Smooth muscle cell (in vitro differentiated cells): Measurements from ENCODE around the gene SIL1. TPM values are rescaled to one million over a fixed set of nuclear protein-coding genes. Genes with fewer than 3 reads are reported as not detected.
"Not testable (repeated sequence)": the region's sequence is repeated elsewhere in the genome, so short reads cannot be mapped to it uniquely, and the experiment has no call there.

Experiments
- DNase-seq: peaks from one replicate; lab custom pipeline; 2025; ENCODE audit not compliant: unreplicated experiment; lab: John Stamatoyannopoulos, UW
- H2AFZ ChIP-seq: fragments of 200-600 bp; sonication (generic); 2 replicates; pipeline ENCODE4 v1.6.0; 2016; ENCODE audit warnings: antibody characterized with exemption, low read depth, mild to moderate bottlenecking
- H3F3A ChIP-seq: fragments of 200-600 bp; sonication (generic); 2 replicates; pipeline ENCODE4 v1.6.0; 2017; ENCODE audit warnings: antibody characterized with exemption, low read depth
- H3K27ac ChIP-seq: fragments of 200-600 bp; sonication (generic); 2 replicates; pipeline ENCODE4 v1.5.1; 2016; ENCODE audit warnings: low read depth, mild to moderate bottlenecking
- H3K27me3 ChIP-seq: fragments of 200-600 bp; sonication (generic); 2 replicates; pipeline ENCODE4 v1.6.1; 2016; ENCODE audit warnings: low read depth, mild to moderate bottlenecking
- H3K36me3 ChIP-seq: fragments of 200-600 bp; sonication (generic); 2 replicates; pipeline ENCODE4 v1.5.1; 2016; ENCODE audit warnings: low read depth
- H3K4me1 ChIP-seq: fragments of 200-600 bp; sonication (generic); 2 replicates; pipeline ENCODE4 v1.5.1; 2016; ENCODE audit warnings: low read depth
- H3K4me2 ChIP-seq: fragments of 200-600 bp; sonication (generic); 2 replicates; pipeline ENCODE4 v1.6.0; 2016; ENCODE audit warnings: mild to moderate bottlenecking
- H3K4me3 ChIP-seq: fragments of 200-600 bp; sonication (generic); 2 replicates; pipeline ENCODE4 v1.5.1; 2016; ENCODE audit warnings: mild to moderate bottlenecking
- H3K79me2 ChIP-seq: fragments of 200-600 bp; sonication (generic); 2 replicates; pipeline ENCODE4 v1.6.0; 2016; ENCODE audit warnings: low read depth, mild to moderate bottlenecking
- H3K9ac ChIP-seq: fragments of 200-600 bp; sonication (generic); 2 replicates; pipeline ENCODE4 v1.6.0; 2016; ENCODE audit warnings: low read depth
- H3K9me3 ChIP-seq: fragments of 200-600 bp; sonication (generic); replicated peaks from 2 replicates; pipeline ENCODE4 v1.5.1; 2016; ENCODE audit warnings: low read depth
- H4K20me1 ChIP-seq: fragments of 200-600 bp; sonication (generic); 2 replicates; pipeline ENCODE4 v1.6.0; 2016; ENCODE audit warnings: low read depth
- WGBS: methylation state at CpG from one replicate; pipeline ENCODE4 v1.1.7; 2016; ENCODE audit warnings: low lambda C conversion rate; 5-methylcytosine and 5-hydroxymethylcytosine counted together
- polyA plus RNA-seq: library from polyadenylated mRNA; unstranded; fragments of >200 nt; fragmentation: Nextera tagmentation; extraction: Ambion mirVana; gene quantifications from 2 replicates; pipeline ENCODE4 v1.2.1, GENCODE V29; 2016
- total RNA-seq: library from RNA; depleted of rRNA; stranded (reverse); fragments of >200 nt; gene quantifications from 2 replicates; pipeline ENCODE4 v1.2.3, GENCODE V29; 2014
- TF ChIP-seq, protein P1 (sequence below): fragments of 200-600 bp; sonication (generic); IDR thresholded peaks from 2 replicates; pipeline ENCODE4 v1.5.1; 2017; ENCODE audit warnings: borderline replicate concordance, mild to moderate bottlenecking, antibody characterized with exemption; ENCODE audit not compliant: insufficient read depth, poor library complexity, severe bottlenecking

SIL1 gene
- total and polyA plus RNA-seq, 2 experiments from 2014 or later = 45.5 to 119 TPM

DNA sequence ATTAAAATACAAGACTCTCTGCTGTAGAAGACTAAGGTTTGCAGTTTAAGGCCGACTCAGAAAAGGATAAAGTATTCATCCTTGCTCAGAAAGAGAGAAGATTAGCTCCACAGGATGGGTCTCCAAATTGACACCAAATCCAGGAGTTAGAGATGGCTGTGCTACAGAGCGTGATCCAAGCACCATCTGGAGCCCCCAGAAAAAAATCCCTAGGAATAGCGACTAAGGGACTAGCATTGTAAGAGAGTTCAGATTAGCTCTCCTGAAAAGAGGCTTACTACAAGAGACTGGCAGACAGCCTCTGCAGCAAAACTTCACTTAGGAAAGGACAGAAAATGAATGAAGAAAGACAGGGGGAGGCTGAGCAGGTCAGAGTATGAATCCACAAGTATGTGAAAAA lies 3.7 kb downstream of the SIL1 start:
- Histone ChIP-seq H3K9ac (no peak overlapping the region), H2AFZ (no peak overlapping the region), H3K4me1 (peaks cover 13% of the 10 kb centered on the region), H3K4me3 (no peak overlapping the region), H3F3A (peaks cover 4% of the 10 kb centered on the region), H3K27me3 (no peaks in the 10 kb centered on the region), H4K20me1 (no peaks in the 10 kb centered on the region), H3K27ac (no peak overlapping the region), H3K36me3 (no peaks in the 10 kb centered on the region), H3K9me3 (no peaks in the 10 kb centered on the region), H3K4me2 (no peak overlapping the region), H3K79me2 (peaks cover 17% of the 10 kb centered on the region)
- WGBS = 94% methylated on average over 3 of the region's 3 CpGs
- TF ChIP-seq, protein P1, sequence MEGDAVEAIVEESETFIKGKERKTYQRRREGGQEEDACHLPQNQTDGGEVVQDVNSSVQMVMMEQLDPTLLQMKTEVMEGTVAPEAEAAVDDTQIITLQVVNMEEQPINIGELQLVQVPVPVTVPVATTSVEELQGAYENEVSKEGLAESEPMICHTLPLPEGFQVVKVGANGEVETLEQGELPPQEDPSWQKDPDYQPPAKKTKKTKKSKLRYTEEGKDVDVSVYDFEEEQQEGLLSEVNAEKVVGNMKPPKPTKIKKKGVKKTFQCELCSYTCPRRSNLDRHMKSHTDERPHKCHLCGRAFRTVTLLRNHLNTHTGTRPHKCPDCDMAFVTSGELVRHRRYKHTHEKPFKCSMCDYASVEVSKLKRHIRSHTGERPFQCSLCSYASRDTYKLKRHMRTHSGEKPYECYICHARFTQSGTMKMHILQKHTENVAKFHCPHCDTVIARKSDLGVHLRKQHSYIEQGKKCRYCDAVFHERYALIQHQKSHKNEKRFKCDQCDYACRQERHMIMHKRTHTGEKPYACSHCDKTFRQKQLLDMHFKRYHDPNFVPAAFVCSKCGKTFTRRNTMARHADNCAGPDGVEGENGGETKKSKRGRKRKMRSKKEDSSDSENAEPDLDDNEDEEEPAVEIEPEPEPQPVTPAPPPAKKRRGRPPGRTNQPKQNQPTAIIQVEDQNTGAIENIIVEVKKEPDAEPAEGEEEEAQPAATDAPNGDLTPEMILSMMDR = no peak
- DNase-seq = no peak

DNA sequence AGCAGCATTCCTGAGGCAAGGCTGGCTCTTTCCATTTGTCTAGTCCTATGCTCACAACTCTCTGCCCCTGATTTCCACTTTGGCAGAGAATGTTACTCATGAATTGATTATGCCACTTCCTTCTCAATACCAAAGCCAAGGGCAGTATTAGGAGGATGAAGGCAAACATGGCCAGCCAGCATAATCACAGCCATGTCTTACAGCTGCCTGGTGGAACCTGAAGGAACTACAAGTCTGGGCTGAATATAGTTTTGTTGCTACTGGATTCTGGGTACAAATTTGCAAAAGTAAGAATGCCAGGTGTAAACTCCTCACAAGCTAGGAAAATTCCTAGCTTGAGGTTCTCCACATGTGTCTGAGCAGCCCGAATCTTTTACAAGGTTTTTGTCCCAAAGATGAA lies 4.2 kb downstream of the SIL1 start:
- WGBS = 89% methylated on average over 1 of the region's 1 CpG
- TF ChIP-seq, protein P1 = peak; percentile 14

DNA sequence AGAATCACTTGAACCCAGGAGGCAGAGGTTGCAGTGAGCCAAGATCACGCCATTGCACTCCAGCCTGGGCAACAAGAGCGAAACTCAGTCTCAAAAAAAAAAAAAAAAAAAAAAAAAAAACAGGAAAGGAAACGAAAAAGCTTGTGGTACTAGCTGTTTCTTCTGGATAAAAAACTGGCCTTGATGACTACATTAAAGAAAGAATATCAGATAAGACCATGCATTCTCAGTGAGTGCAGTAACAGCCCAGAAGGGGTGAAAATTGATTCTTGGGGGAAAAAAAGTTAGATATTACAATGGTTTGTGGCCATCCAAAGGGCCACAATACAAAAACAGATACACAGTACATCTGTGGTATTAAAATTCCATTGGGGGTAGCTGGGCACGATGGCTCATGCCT lies 5.3 kb downstream of the SIL1 start:
- not testable (repeated sequence) for H3K27me3 ChIP-seq, H3K36me3 ChIP-seq, H3K4me1 ChIP-seq, DNase-seq, H3K4me2 ChIP-seq, H4K20me1 ChIP-seq, H2AFZ ChIP-seq, H3K9me3 ChIP-seq, H3K27ac ChIP-seq, H3K4me3 ChIP-seq, H3K9ac ChIP-seq, H3F3A ChIP-seq
- peaks cover 16% of the 10 kb centered on the region for H3K79me2 ChIP-seq
- WGBS = 88% methylated on average over 4 of the region's 4 CpGs

More for the DNA sequence above, 4.2 kb downstream of the SIL1 start:
- Histone ChIP-seq H3K9me3 (no peaks in the 10 kb centered on the region), H3K4me1 (peaks cover 13% of the 10 kb centered on the region), H3K27ac (no peak overlapping the region), H3K27me3 (no peaks in the 10 kb centered on the region), H3K36me3 (no peaks in the 10 kb centered on the region), H3K79me2 (peaks cover 17% of the 10 kb centered on the region), H2AFZ (no peak overlapping the region), H4K20me1 (no peaks in the 10 kb centered on the region), H3K4me2 (no peak overlapping the region), H3K4me3 (no peak overlapping the region), H3K9ac (no peak overlapping the region), H3F3A (peaks cover 4% of the 10 kb centered on the region)
- DNase-seq = no peak

DNA sequence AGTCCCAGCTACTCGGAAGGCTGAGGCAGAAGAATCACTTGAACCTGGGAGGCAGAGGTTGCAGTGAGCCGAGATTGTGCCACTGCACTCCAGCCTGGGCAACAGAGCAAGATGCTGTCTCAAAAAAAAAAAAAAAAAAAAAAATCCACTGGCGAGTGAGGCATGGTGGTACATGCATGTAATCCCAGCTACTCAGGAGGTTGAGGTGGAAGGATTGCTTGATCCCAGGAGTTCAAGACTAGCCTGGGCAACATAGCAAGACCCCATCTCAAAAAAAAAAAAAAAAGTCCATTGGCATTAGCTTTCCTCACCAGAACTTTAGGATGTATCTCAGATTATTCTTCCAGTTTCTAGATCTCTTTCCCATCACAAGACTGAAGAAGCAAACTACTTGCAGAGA lies 6.2 kb downstream of the SIL1 start:
- not testable (repeated sequence) for H3K4me3 ChIP-seq, H2AFZ ChIP-seq, H3K9me3 ChIP-seq, H3K36me3 ChIP-seq, H3K4me1 ChIP-seq, H3K4me2 ChIP-seq, H3K9ac ChIP-seq, H3K79me2 ChIP-seq, H3K27me3 ChIP-seq, DNase-seq, H3F3A ChIP-seq, H4K20me1 ChIP-seq, H3K27ac ChIP-seq
- 94% methylated on average over 3 of the region's 3 CpGs for WGBS

DNA sequence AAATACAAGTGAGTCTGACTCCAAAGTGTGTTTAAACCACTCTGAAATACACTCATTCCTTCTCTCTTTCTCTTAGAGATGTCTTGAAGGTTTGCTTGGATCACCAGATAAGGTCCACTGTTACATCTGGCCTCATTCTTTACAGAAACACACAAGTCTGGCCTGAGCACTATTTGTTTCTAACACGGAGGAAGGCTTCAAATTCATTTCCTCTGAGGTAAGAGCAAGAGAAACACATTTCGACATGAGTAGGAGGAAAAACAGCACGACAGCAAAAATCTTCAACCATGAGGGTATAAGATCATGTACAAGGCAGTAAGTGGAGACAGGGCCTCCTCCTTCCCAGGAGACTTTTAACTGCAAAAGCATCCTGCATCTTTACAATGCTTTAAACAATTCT lies 8.0 kb downstream of the SIL1 start:
- Histone ChIP-seq H3K27me3 (no peaks in the 10 kb centered on the region), H3K9me3 (no peaks in the 10 kb centered on the region), H3K4me2 (no peak overlapping the region), H2AFZ (no peak overlapping the region), H3F3A (peaks cover 4% of the 10 kb centered on the region), H3K4me3 (no peak overlapping the region), H3K9ac (peak overlapping the region; percentile 46), H3K36me3 (no peaks in the 10 kb centered on the region), H4K20me1 (peaks cover 16% of the 10 kb centered on the region), H3K79me2 (no peaks in the 10 kb centered on the region), H3K27ac (peak overlapping the region; percentile 86), H3K4me1 (peaks cover 5% of the 10 kb centered on the region)
- TF ChIP-seq, protein P1 = no peak
- WGBS = 11% methylated on average over 3 of the region's 3 CpGs
- no peak for DNase-seq
